NCI-H345 (cell line): Measurements from ENCODE around the gene CASQ1.

Source experiments
- DNase-seq: peaks from one replicate; lab custom pipeline; 2025; lab: John Stamatoyannopoulos, UW

Gene CASQ1

DNA sequence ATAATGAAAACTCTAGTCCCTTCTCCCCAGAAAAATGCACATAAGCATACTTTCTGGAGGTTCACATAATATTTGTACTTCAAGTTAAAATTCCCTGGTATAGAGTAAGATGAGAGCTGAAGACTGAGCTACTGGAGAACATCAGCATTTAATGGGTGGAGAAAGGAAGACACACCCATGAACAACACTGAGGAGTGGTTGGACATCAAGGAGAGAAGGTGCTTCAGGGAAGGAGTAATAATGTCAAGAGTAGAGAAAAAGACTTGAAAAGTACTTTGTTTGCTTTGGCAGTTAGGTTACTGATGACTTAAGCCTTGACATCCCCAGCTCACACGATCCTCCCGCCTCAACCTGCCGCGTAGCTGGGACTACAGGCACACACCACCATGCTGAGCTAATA, 36.7 kb downstream of the CASQ1 start:
- no peak for DNase-seq

DNA sequence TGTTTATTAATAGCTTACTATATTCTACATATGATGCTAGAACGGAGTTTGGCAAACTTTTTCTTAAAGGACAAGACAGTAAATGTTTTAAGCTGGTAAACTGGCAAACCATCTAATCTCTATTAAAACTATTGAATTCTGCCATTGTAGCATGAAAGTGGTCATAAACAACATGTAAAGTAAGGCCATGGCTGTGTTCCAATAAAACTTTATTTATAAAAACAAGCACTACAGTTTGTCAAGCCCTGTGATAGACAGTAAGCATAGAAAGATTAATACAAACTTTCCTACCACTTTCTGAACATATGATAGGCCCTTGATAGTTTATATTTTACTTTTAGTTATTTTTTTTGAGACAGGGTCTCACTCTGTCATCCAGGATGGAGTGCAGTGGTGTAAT, 37.2 kb downstream of the CASQ1 start:
- DNase-seq, result no peak

- DNase-seq, result no peak
Measured at GRCh38 chr1:160228431-160228830, 38.1 kb downstream of the CASQ1 start.

DNA sequence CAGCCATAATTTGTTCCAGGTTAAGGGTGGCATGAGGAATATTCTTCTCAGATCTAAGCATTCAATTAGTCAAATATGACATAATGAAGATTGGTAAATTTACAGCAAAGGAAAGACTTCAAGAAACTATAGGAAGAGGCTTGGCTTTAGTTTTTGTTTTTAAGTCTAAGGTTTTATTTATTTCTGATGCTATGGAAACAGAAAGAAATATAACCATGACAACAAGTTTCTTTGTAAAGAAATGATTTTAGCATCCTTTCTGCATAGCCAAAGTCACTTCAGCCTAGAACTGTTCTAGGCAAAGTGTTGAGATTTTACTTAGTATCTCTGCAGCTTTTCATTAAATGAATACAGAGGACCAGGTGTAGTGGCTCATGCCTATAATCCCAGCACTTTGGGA, 42.5 kb downstream of the CASQ1 start:
- DNase-seq, result no peak

DNA sequence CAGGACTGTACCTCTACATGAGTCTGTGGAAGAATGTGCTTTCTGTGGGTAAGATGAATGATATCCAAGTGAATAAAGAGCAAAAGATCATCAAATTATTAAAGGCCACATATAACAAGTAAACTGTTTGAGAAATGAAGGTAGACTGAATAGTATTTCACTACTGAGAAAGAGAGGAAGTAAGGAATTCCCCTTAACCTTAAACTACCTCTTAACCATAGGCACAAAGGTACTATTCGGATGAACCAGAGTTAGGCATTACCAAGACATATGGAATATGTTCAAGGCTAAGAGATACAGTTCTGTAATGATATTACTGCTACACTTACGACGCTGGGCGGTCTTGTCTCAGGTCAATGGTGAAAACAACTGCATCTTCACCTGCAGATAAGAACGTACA, 46.4 kb downstream of the CASQ1 start:
- no peak for DNase-seq

DNA sequence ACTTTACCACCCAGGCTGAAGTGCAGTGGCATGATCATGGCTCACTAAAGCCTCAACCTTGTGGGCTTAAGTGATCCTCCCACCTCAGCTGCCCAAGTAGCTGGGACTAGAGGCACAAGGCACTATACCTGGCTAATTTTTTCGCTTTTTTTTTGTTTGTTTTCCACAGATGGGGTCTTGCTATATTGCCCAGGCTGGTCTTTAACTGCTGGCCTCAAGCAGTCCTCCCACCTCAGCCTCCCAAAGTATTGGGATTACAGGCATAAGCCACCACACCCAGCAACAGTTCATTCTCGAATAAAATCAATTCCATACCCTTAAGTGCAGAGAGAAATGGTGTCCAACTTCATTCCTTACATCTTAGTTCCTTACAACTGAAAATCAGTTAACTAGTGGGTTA, 47.2 kb downstream of the CASQ1 start:
- DNase-seq, result no peak

GRCh38 chr1:160238408-160238807, 48.0 kb downstream of the CASQ1 start:
- no peak for DNase-seq

- DNase-seq, result no peak
Measured at GRCh38 chr1:160239582-160240299, 49.4 kb downstream of the CASQ1 start.

- DNase-seq, result no peak
Measured at GRCh38 chr1:160243767-160244166, 53.4 kb downstream of the CASQ1 start.

DNA sequence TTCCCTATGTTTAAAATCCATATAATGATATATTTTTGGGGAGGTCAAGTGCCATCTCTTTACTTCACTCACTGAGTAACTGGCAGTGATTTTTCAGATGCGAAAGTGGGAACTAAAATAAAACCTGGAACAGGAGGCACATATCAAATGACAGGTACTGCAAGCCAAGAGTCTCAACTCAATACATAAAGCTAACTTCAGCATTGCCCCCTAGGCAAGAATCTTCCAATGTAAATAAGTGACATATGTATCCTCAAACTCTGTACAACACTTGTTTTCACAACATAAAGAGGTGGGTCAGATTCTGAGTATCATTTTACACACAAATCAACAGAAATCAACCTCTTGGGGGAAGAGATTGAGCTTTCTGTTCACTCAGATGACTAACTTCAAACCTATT, 53.8 kb downstream of the CASQ1 start:
- peak; percentile 2 for DNase-seq

- DNase-seq, result no peak
Measured at GRCh38 chr1:160245434-160245833, 55.1 kb downstream of the CASQ1 start.

- no peak for DNase-seq
Measured at GRCh38 chr1:160247053-160247452, 56.7 kb downstream of the CASQ1 start.

DNA sequence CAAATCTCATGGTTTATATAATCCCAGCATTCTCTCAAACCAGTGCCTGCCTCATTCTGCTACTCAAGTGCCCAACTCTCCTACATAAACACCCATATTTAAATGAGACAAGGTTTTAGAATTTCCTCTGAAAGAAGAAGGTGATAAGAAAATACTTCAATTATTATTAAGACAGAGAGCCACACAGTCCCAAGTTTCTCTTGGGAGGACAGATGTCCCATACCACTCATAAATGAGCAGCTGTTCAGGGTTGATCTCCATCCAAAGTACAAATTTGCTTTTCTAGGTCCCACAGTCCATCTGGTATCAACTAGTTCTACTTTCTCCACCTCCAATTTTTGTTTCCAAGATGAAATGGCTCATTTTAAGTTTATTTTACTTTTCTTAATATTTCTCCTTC, 60.6 kb downstream of the CASQ1 start:
- no peak for DNase-seq
